Endothelial cell of umbilical vein (primary cell): ENCODE results near the gene MBD2. TPM values are rescaled to one million over a fixed set of nuclear protein-coding genes. Genes with fewer than 3 reads are reported as not detected.

Experiments
- BruUV-seq: library from RNA; stranded (reverse); fragments of 400-500 nt; replicated peaks from 2 replicates; lab custom pipeline; 2021; lab: Mats Ljungman, UMichigan
- CTCF ChIA-PET: fragments of 300-600, 350-600 bp; sonication (Branson Sonifier 250); formaldehyde crosslinking; loops from one replicate; lab custom pipeline; 2021; ENCODE audit warnings: antibody characterized with exemption, inconsistent platforms; lab: Charles Lee
- POLR2A ChIA-PET: fragments of 300-600, 350-600 bp; sonication (Branson Sonifier 250); formaldehyde crosslinking; loops from one replicate; lab custom pipeline; 2021; ENCODE audit warnings: antibody characterized with exemption, inconsistent platforms; lab: Charles Lee
- DNase-seq: peaks from one replicate; pipeline ENCODE4 v3.0.0-alpha.2; 2011; ENCODE audit warnings: low read depth, low spot score
- FAIRE-seq: peaks from 2 replicates; lab custom pipeline; 2011; peaks lifted over from hg19 to GRCh38; lab: Jason Lieb, UNC
- H2AFZ ChIP-seq: 2 replicates; pipeline ENCODE4 v1.6.0; 2012; ENCODE audit warnings: low read depth, low read length, control low read depth, inconsistent platforms
- H3K27ac ChIP-seq: 2 replicates; pipeline ENCODE4 v1.5.1; 2011; ENCODE audit warnings: low read depth, mild to moderate bottlenecking, control low read depth, low read length, moderate library complexity; ENCODE audit not compliant: insufficient read depth
- H3K27me3 ChIP-seq, 2 experiments: 2 replicates each; pipeline versions ENCODE4 v1.6.0 to v1.6.1; 2011; ENCODE audit warnings: low read length in 2 of 2, mixed read lengths in 1 of 2; ENCODE audit not compliant: control insufficient read depth in 2 of 2, insufficient read depth in 2 of 2
- H3K36me3 ChIP-seq, 2 experiments: 2 replicates in 1 of 2; 3 replicates in 1 of 2; pipeline ENCODE4 v1.5.1; 2011; ENCODE audit warnings: low read length in 2 of 2, mild to moderate bottlenecking in 1 of 2, moderate library complexity in 1 of 2; ENCODE audit not compliant: control insufficient read depth in 2 of 2, insufficient read depth in 2 of 2; ENCODE audit errors: extremely low read depth in 1 of 2
- H3K4me1 ChIP-seq: 3 replicates; pipeline ENCODE4 v1.5.1; 2011; ENCODE audit warnings: mild to moderate bottlenecking, low read length; ENCODE audit not compliant: control insufficient read depth, insufficient read depth; ENCODE audit errors: extremely low read depth
- H3K4me2 ChIP-seq: 2 replicates; pipeline ENCODE4 v1.6.1; 2011; ENCODE audit warnings: low read length, control low read depth, mixed read lengths; ENCODE audit not compliant: insufficient read depth
- H3K4me3 ChIP-seq, 3 experiments: fragments of 200-600 bp in 1 of 3; sonication (generic), shearing (Covaris generic) in 1 of 3; replicated peaks in 1 of 3; 2 replicates each; pipeline ENCODE4 v1.5.1; 2011 to 2016; ENCODE audit warnings: control low read depth in 3 of 3, low read length in 3 of 3, mild to moderate bottlenecking in 2 of 3, inconsistent platforms in 1 of 3, low read depth in 1 of 3, moderate library complexity in 1 of 3; ENCODE audit not compliant: insufficient read depth in 1 of 3
- H3K79me2 ChIP-seq: 2 replicates; pipeline ENCODE4 v1.6.0; 2012; ENCODE audit warnings: low read length, inconsistent platforms; ENCODE audit not compliant: control insufficient read depth, insufficient read depth
- H3K9ac ChIP-seq: replicated peaks from 2 replicates; pipeline ENCODE3; 2011; ENCODE audit warnings: low read length, control low read depth; ENCODE audit not compliant: insufficient read depth; ENCODE audit errors: extremely low read depth
- H3K9me1 ChIP-seq: replicated peaks from 3 replicates; pipeline ENCODE4 v1.6.0; 2011; ENCODE audit warnings: mild to moderate bottlenecking, low read length; ENCODE audit not compliant: control insufficient read depth, insufficient read depth; ENCODE audit errors: extremely low read depth
- H3K9me3 ChIP-seq: replicated peaks from 2 replicates; pipeline ENCODE4 v1.5.1; 2012; ENCODE audit warnings: low read length, inconsistent platforms; ENCODE audit not compliant: control insufficient read depth, insufficient read depth
- H4K20me1 ChIP-seq: replicated peaks from 2 replicates; pipeline ENCODE3; 2011; ENCODE audit warnings: mild to moderate bottlenecking, low read length; ENCODE audit not compliant: control insufficient read depth, insufficient read depth; ENCODE audit errors: extremely low read depth
- CTCF ChIP-seq, 2 donors: IDR thresholded peaks; 1 replicate in 1 of 2; 2 replicates in 1 of 2; pipeline ENCODE4 v1.5.1; 2011; ENCODE audit warnings: low read length in 2 of 2, mild to moderate bottlenecking in 2 of 2, moderate library complexity in 2 of 2, control low read depth in 1 of 2, inconsistent platforms in 1 of 2, low read depth in 1 of 2; ENCODE audit not compliant: insufficient read depth in 1 of 2; ENCODE audit errors: extremely low read depth in 1 of 2
- EZH2 ChIP-seq: IDR thresholded peaks from 2 replicates; pipeline ENCODE4 v1.6.1; 2012; ENCODE audit warnings: borderline replicate concordance, low read depth, mild to moderate bottlenecking, moderate library complexity, low read length, inconsistent platforms; ENCODE audit not compliant: severe bottlenecking
- FOS ChIP-seq: IDR thresholded peaks from 2 replicates; pipeline ENCODE4 v1.6.1; 2011; ENCODE audit warnings: mild to moderate bottlenecking, low read length, moderate library complexity, borderline replicate concordance; ENCODE audit not compliant: insufficient read depth
- GATA2 ChIP-seq: IDR thresholded peaks from 2 replicates; pipeline ENCODE4 v1.7.0; 2011; ENCODE audit warnings: low read depth, mild to moderate bottlenecking, moderate library complexity, mixed read lengths, low read length; ENCODE audit not compliant: insufficient read length, insufficient read depth
- JUN ChIP-seq: IDR thresholded peaks from 2 replicates; pipeline ENCODE4 v1.6.1; 2011; ENCODE audit warnings: borderline replicate concordance, low read depth; ENCODE audit not compliant: insufficient read length, insufficient read depth
- MYC ChIP-seq: IDR thresholded peaks from one replicate; pipeline ENCODE4 v1.6.1; 2011; ENCODE audit warnings: mild to moderate bottlenecking, low read depth, low read length
- POLR2A ChIP-seq: IDR thresholded peaks from 2 replicates; pipeline ENCODE4 v1.6.1; 2012; ENCODE audit warnings: low read depth, mild to moderate bottlenecking, control low read depth, low read length
- POLR2AphosphoS5 ChIP-seq: IDR thresholded peaks from 2 replicates; pipeline ENCODE4 v1.6.1; 2012; ENCODE audit warnings: low read depth, mild to moderate bottlenecking, control low read depth, low read length, moderate library complexity; ENCODE audit not compliant: insufficient read depth
- dilution Hi-C: fragments of 300-500 bp; cut with MboI; formaldehyde crosslinking; loops from one replicate; pipeline ENCODE4 v1.15.0; 2019; ENCODE audit warnings: low sequenced_read_pairs; ENCODE audit not compliant: extremely low pct_ligation_motif_present
- intact Hi-C: fragments of 100-400 bp; cut with micrococcal nuclease; formaldehyde crosslinking; loops from one replicate; pipeline ENCODE4 v1.10.0; 2022
- polyA plus RNA-seq, 4 experiments: library from polyadenylated mRNA; depleted of rRNA in 3 of 4; stranded (reverse) in 3 of 4; unstranded in 1 of 4; fragments of >200 nt; gene quantifications; 2 replicates each; pipeline versions ENCODE4 v1.2.1 to v1.2.3, GENCODE V29; 2011 to 2012; ENCODE audit warnings: missing spikeins in 1 of 4
- total RNA-seq: library from RNA; stranded (reverse); gene quantifications from 2 replicates; pipeline ENCODE4 v1.2.3, GENCODE V29; 2021
- TF ChIP-seq, protein P1 (sequence below): IDR thresholded peaks from 2 replicates; pipeline ENCODE4 v1.6.1; 2011; ENCODE audit not compliant: insufficient read depth, insufficient read length

Gene MBD2
- total and polyA plus RNA-seq, 2 donors (not counting 3 experiments of a cell fraction or from before 2014, with no cell fraction given) = 86.8 to 110 TPM

- no peak for FAIRE-seq
- DNase-seq = no peak
- H3K9me3 ChIP-seq = no peaks in the 10 kb centered on the region
- BruUV-seq = no TSS peak
- H2AFZ ChIP-seq = no peak overlapping the region
- H3K36me3 ChIP-seq = no peaks in the 10 kb centered on the region
- H3K27me3 ChIP-seq = no peaks in the 10 kb centered on the region
- H4K20me1 ChIP-seq = peaks cover 15% of the 10 kb centered on the region
- no peaks in the 10 kb centered on the region for H3K9me1 ChIP-seq
- peaks cover 21% of the 10 kb centered on the region for H3K4me1 ChIP-seq
- peak overlapping the region; percentile 68 for H3K27ac ChIP-seq
- H3K79me2 ChIP-seq = peaks cover 95% of the 10 kb centered on the region
- ChIA-PET CTCF (interaction anchor here (0.7 to 2.3 kb wide), 7 partner anchors 8 to 1067 kb away, joined by 3 to 7 read pairs (median 3); no protein-coding TSS in a partner anchor), POLR2A (no interaction called here)
- dilution Hi-C loops = no loop called here
- H3K4me3 ChIP-seq = no peak overlapping the region
- intact Hi-C loops = no loop called here
- no peak for TF ChIP-seq GATA2
- no peak for TF ChIP-seq JUN
- TF ChIP-seq POLR2AphosphoS5 = no peak
- TF ChIP-seq CTCF (IDR thresholded peaks at IDR 0.05; ENCODE audit: extremely low read depth in 1 of 2, insufficient read depth in 1 of 2, low read depth in 1 of 2, low read length in 2 of 2) = no peak
- TF ChIP-seq POLR2A = no peak
- TF ChIP-seq, protein P1, sequence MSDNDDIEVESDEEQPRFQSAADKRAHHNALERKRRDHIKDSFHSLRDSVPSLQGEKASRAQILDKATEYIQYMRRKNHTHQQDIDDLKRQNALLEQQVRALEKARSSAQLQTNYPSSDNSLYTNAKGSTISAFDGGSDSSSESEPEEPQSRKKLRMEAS = no peak
- no peak for TF ChIP-seq FOS
- TF ChIP-seq EZH2 = no peak
- TF ChIP-seq MYC = no peak
- no peak overlapping the region for H3K9ac ChIP-seq
- H3K4me2 ChIP-seq = peak overlapping the region; percentile 64
Measured at GRCh38 chr18:54209471-54210180, 14.8 kb downstream of the MBD2 start.
